NT2/D1 (cell line): ENCODE data around the gene DTX2.
"Not testable (repeated sequence)": the region's sequence is repeated elsewhere in the genome, so short reads cannot be mapped to it uniquely, and the experiment has no call there.

Experiments
- YY1 ChIP-seq: IDR thresholded peaks from 2 replicates; pipeline ENCODE4 v1.6.1; 2011; ENCODE audit not compliant: insufficient read length, insufficient read depth
- ZNF274 ChIP-seq: IDR thresholded peaks from 2 replicates; pipeline ENCODE4 v1.6.1; 2011; ENCODE audit warnings: mild to moderate bottlenecking, low read depth, low read length

DNA sequence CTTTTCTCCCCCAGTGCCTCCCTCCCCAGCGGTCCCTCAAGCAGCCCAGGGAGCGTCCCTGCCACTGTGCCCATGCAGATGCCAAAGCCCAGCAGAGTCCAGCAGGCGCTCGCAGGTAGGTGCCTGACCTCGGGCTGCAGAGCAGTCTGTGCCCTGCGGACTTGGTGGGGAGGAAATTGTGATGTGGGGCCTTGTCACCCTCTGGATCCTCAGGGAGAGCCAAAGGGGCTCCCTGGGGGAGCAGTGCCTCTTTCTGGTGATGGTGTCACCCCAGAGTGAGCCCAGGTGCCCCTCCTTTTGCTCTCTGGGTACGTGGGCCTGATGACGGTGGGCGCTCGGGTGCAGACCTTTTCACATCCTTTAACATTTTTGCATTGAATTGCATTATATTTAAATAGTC, 30.6 kb downstream of the DTX2 start:
- not testable (repeated sequence) for TF ChIP-seq ZNF274, YY1
